Ascending aorta (tissue), 2 donors: Measurements from ENCODE around the gene PCSK2. TPM values are rescaled to one million over a fixed set of nuclear protein-coding genes. Genes with fewer than 3 reads are reported as not detected.

Experiments
- DNase-seq, 2 donors: peaks; one replicate each; pipeline ENCODE4 v3.0.0-alpha.2; 2019; ENCODE audit warnings: low spot score in 2 of 2
- H3K27ac ChIP-seq, 2 donors: fragments of 200-600 bp; sonication (generic); one replicate each; pipeline ENCODE4 v1.5.1; 2016 to 2017; ENCODE audit warnings: mild to moderate bottlenecking in 1 of 2
- H3K27me3 ChIP-seq: fragments of 200-600 bp; sonication (generic); one replicate; pipeline ENCODE4 v1.5.1; 2017
- H3K36me3 ChIP-seq, 2 donors: fragments of 200-600 bp; sonication (generic); one replicate each; pipeline ENCODE4 v1.5.1; 2016
- H3K4me1 ChIP-seq, 2 donors: fragments of 200-600 bp; sonication (generic); one replicate each; pipeline ENCODE4 v1.5.1; 2016 to 2017; ENCODE audit warnings: mild to moderate bottlenecking in 1 of 2
- H3K4me3 ChIP-seq, 2 donors: fragments of 200-600 bp; sonication (generic); one replicate each; pipeline ENCODE4 v1.5.1; 2016 to 2017; ENCODE audit warnings: mild to moderate bottlenecking in 1 of 2
- H3K9me3 ChIP-seq, 2 donors: fragments of 200-600 bp; sonication (generic); one replicate each; pipeline ENCODE4 v1.5.1; 2016
- CTCF ChIP-seq, 3 experiments: fragments of 200-600 bp in 2 of 3; fragments of 450-650 bp in 1 of 3; sonication (generic) in 2 of 3; IDR thresholded peaks; one replicate each; pipeline ENCODE4 v1.5.1; 2016 to 2019; ENCODE audit warnings: antibody characterized with exemption in 3 of 3, mild to moderate bottlenecking in 1 of 3, moderate library complexity in 1 of 3
- intact Hi-C: fragments of 100-400 bp; cut with DNase I; formaldehyde crosslinking; loops from one replicate; pipeline ENCODE4 v1.15.1; 2023
- total RNA-seq: library from RNA; depleted of rRNA; stranded (reverse); fragments of >200 nt; gene quantifications from one replicate; pipeline ENCODE4 v1.1.0, GENCODE V29; 2016

The PCSK2 gene
- total RNA-seq, 1 donor from 2014 or later = not detected

- no peak for TF ChIP-seq CTCF (IDR thresholded peaks at IDR 0.05)
- H3K27me3 ChIP-seq = no peaks in the 10 kb centered on the region
- no peak for DNase-seq
- no peak overlapping the region for H3K27ac ChIP-seq
- H3K4me3 ChIP-seq = no peak overlapping the region
- no peaks in the 10 kb centered on the region for H3K9me3 ChIP-seq
- intact Hi-C loops = no loop called here
- H3K4me1 ChIP-seq = no peaks in the 10 kb centered on the region
- no peaks in the 10 kb centered on the region for H3K36me3 ChIP-seq
Measured at GRCh38 chr20:17520583-17520982, 293.7 kb downstream of the PCSK2 start.

GRCh38 chr20:17522528-17522927 is 295.7 kb downstream of the PCSK2 start:
- no peaks in the 10 kb centered on the region for H3K4me1 ChIP-seq
- no peaks in the 10 kb centered on the region for H3K27me3 ChIP-seq
- no peak overlapping the region for H3K4me3 ChIP-seq
- no peak for DNase-seq
- no peaks in the 10 kb centered on the region for H3K9me3 ChIP-seq
- intact Hi-C loops = no loop called here
- H3K27ac ChIP-seq = no peak overlapping the region
- no peaks in the 10 kb centered on the region for H3K36me3 ChIP-seq
- TF ChIP-seq CTCF (IDR thresholded peaks at IDR 0.05) = no peak

GRCh38 chr20:17523326-17523725 is 296.5 kb downstream of the PCSK2 start:
- TF ChIP-seq CTCF (IDR thresholded peaks at IDR 0.05) = no peak
- no peak for DNase-seq
- Histone ChIP-seq H3K4me3 (no peak overlapping the region), H3K27me3 (no peaks in the 10 kb centered on the region), H3K4me1 (no peaks in the 10 kb centered on the region), H3K9me3 (no peaks in the 10 kb centered on the region), H3K36me3 (no peaks in the 10 kb centered on the region), H3K27ac (no peak overlapping the region)
- intact Hi-C loops = no loop called here

GRCh38 chr20:17524560-17524959 is 297.7 kb downstream of the PCSK2 start:
- no peak overlapping the region for H3K27ac ChIP-seq
- no peak for DNase-seq
- no peaks in the 10 kb centered on the region for H3K36me3 ChIP-seq
- no peak for TF ChIP-seq CTCF (IDR thresholded peaks at IDR 0.05)
- H3K4me1 ChIP-seq = no peaks in the 10 kb centered on the region
- no peaks in the 10 kb centered on the region for H3K9me3 ChIP-seq
- H3K4me3 ChIP-seq = no peak overlapping the region
- H3K27me3 ChIP-seq = no peaks in the 10 kb centered on the region
- intact Hi-C loops = no loop called here

GRCh38 chr20:17525132-17525531 is 298.3 kb downstream of the PCSK2 start:
- no peak for TF ChIP-seq CTCF (IDR thresholded peaks at IDR 0.05)
- intact Hi-C loops = no loop called here

GRCh38 chr20:17525650-17526049 is 298.8 kb downstream of the PCSK2 start:
- no peak for TF ChIP-seq CTCF (IDR thresholded peaks at IDR 0.05)
- Histone ChIP-seq H3K9me3 (no peaks in the 10 kb centered on the region), H3K4me3 (no peak overlapping the region), H3K27me3 (no peaks in the 10 kb centered on the region), H3K4me1 (peaks cover 0 to 2% of the 10 kb centered on the region in 2 donors), H3K27ac (no peak overlapping the region), H3K36me3 (no peaks in the 10 kb centered on the region)
- no peak for DNase-seq
- intact Hi-C loops = no loop called here

More at GRCh38 chr20:17525132-17525531, 298.3 kb downstream of the PCSK2 start:
- Histone ChIP-seq H3K27ac (no peak overlapping the region), H3K27me3 (no peaks in the 10 kb centered on the region), H3K4me3 (no peak overlapping the region), H3K4me1 (no peaks in the 10 kb centered on the region), H3K9me3 (no peaks in the 10 kb centered on the region), H3K36me3 (no peaks in the 10 kb centered on the region)
- no peak for DNase-seq
